ENCODE data around the gene COPS7A. TPM values are rescaled to one million over a fixed set of nuclear protein-coding genes. Genes with fewer than 3 reads are reported as not detected.
A peak's percentile ranks its signal among the peaks of the same experiment; 100 is the strongest.

COPS7A gene
- total and polyA plus RNA-seq, 9 of the 15 experiments (the other 6 are each of a cell fraction or from before 2014, with no cell fraction given), result 12.7 to 36.0 (median 24.3) TPM

- Histone ChIP-seq H3K27ac (ENCODE audit: extremely low read depth, low read depth, low read length) (no peak overlapping the region), H3K27me3 (ENCODE audit: control insufficient read depth in 2 of 2, insufficient read depth in 2 of 2, low read length in 2 of 2) (no peaks in the 10 kb centered on the region), H3K9ac (ENCODE audit: insufficient read depth in 1 of 2, low read depth in 2 of 2, low read length in 2 of 2) (0 out of 4 replicates have a peak overlapping the region, but pooled peaks of 1 of the 2 experiments have one; percentile 7), H3K9me3 (replicated peaks; ENCODE audit: control insufficient read depth, insufficient read depth, low read depth, low read length) (no peaks in the 10 kb centered on the region), H4K20me1 (replicated peaks; ENCODE audit: control insufficient read depth, insufficient read depth, low read length) (peaks cover 5% of the 10 kb centered on the region; the same call in 1 of the 2 replicates), H3K4me2 (ENCODE audit: insufficient read depth, low read length) (no peak overlapping the region), H2AFZ (ENCODE audit: low read depth, low read length) (no peak overlapping the region), H3K4me1 (replicated peaks in 1 of 2; ENCODE audit: control insufficient read depth in 2 of 2, insufficient read depth in 2 of 2, low read length in 2 of 2) (peaks cover 29 to 36% of the 10 kb centered on the region in 2 experiments), H3K36me3 (ENCODE audit: control insufficient read depth, insufficient read depth, low read length) (peaks cover 62% of the 10 kb centered on the region; the same call in 2 of the 3 replicates), H3K4me3 (no peak overlapping the region), H3K79me2 (ENCODE audit: control insufficient read depth, insufficient read depth, low read length) (peaks cover 31% of the 10 kb centered on the region), H3K9me1 (ENCODE audit: control insufficient read depth, insufficient read depth, low read length) (peaks cover 3% of the 10 kb centered on the region)
- TF ChIP-seq TCF7 (IDR thresholded peaks at IDR 0.05; ENCODE audit: borderline replicate concordance) (no peak), PREB (CRISPR knock-in tag; IDR thresholded peaks at IDR 0.05) (no peak), ZFX (CRISPR knock-in tag; IDR thresholded peaks at IDR 0.05) (no peak), ZFP36 (IDR thresholded peaks at IDR 0.05; ENCODE audit: low read depth, low read length, partially characterized antibody) (no peak), ZNF316 (IDR thresholded peaks at IDR 0.05) (no peak), RNF2 (IDR thresholded peaks at IDR 0.05) (no peak), CBFA2T2 (conservative IDR thresholded peaks at IDR 0.05) (no peak), E4F1 (CRISPR knock-in tag; IDR thresholded peaks at IDR 0.05; ENCODE audit: borderline replicate concordance) (no peak), ATF7 (IDR thresholded peaks at IDR 0.05) (no peak)
- TF ChIP-seq, protein P1, sequence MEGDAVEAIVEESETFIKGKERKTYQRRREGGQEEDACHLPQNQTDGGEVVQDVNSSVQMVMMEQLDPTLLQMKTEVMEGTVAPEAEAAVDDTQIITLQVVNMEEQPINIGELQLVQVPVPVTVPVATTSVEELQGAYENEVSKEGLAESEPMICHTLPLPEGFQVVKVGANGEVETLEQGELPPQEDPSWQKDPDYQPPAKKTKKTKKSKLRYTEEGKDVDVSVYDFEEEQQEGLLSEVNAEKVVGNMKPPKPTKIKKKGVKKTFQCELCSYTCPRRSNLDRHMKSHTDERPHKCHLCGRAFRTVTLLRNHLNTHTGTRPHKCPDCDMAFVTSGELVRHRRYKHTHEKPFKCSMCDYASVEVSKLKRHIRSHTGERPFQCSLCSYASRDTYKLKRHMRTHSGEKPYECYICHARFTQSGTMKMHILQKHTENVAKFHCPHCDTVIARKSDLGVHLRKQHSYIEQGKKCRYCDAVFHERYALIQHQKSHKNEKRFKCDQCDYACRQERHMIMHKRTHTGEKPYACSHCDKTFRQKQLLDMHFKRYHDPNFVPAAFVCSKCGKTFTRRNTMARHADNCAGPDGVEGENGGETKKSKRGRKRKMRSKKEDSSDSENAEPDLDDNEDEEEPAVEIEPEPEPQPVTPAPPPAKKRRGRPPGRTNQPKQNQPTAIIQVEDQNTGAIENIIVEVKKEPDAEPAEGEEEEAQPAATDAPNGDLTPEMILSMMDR (IDR thresholded peaks at IDR 0.05 in 2 of 3, conservative IDR thresholded peaks at IDR 0.05 in 1 of 3; ENCODE audit: insufficient read depth in 2 of 3, low read depth in 1 of 3, low read length in 3 of 3), result no peak
- intact Hi-C loops (cut with micrococcal nuclease) (no loop called here), in situ Hi-C loops (cut with MboI) (no loop called here)
- ChIA-PET CTCF (ENCODE audit: low intra/inter-chr PET ratio) (no interaction called here), POLR2A (no interaction called here)
- no TSS peak for BruUV-seq (replicated peaks)
- FAIRE-seq, result no peak
- no peak for DNase-seq (ENCODE audit: extremely low read depth in 1 of 4, low spot score in 3 of 4)
- 98% methylated on average over 4 of the region's 4 CpGs for whole genome bisulfite sequencing (ENCODE audit: insufficient coverage, low coverage, missing lambda C conversion rate)
- ATAC-seq, result no peak
These were observed 26.7 kb downstream of the COPS7A start for GRCh38 chr12:6750506-6750905.

Data from K562 (cell line).